Uterus (tissue), 2 donors: ENCODE data around the gene SV2C.

Experiments used
- POLR2A ChIP-seq, 2 donors: fragments of 450-650 bp; IDR thresholded peaks; one replicate each; pipeline ENCODE4 v1.6.1; 2016; ENCODE audit warnings: antibody characterized with exemption in 2 of 2, mild to moderate bottlenecking in 1 of 2, moderate library complexity in 1 of 2
- TF ChIP-seq, protein P1 (sequence below), 4 experiments: fragments of 200-600 bp in 2 of 4; fragments of 450-650 bp in 2 of 4; sonication (generic) in 2 of 4; IDR thresholded peaks; one replicate each; pipeline ENCODE4 v1.5.1; 2016 to 2019; ENCODE audit warnings: antibody characterized with exemption in 4 of 4, mild to moderate bottlenecking in 2 of 4, moderate library complexity in 1 of 4

DNA sequence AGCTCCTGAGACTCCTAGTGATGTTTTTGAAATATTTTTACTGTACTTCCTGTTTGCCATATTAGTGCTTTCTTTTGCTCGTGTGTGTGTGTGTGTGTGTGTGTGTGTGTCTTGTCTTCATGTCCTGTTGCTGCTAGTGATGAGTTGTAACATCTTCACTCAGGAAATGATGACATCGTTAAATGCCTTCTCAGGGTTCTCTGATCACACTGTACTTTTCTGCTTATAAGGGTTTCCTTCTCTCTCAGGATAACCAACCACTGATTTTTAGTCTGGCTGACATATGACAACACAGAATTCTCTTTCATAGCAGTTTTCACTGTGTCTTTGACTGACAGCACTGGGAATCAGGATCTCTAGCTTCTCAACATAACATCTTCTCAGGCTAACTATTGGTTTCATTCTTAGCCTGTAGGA lies 16.1 kb downstream of the SV2C start:
- no peak for TF ChIP-seq POLR2A (IDR thresholded peaks at IDR 0.05)
- TF ChIP-seq, protein P1, sequence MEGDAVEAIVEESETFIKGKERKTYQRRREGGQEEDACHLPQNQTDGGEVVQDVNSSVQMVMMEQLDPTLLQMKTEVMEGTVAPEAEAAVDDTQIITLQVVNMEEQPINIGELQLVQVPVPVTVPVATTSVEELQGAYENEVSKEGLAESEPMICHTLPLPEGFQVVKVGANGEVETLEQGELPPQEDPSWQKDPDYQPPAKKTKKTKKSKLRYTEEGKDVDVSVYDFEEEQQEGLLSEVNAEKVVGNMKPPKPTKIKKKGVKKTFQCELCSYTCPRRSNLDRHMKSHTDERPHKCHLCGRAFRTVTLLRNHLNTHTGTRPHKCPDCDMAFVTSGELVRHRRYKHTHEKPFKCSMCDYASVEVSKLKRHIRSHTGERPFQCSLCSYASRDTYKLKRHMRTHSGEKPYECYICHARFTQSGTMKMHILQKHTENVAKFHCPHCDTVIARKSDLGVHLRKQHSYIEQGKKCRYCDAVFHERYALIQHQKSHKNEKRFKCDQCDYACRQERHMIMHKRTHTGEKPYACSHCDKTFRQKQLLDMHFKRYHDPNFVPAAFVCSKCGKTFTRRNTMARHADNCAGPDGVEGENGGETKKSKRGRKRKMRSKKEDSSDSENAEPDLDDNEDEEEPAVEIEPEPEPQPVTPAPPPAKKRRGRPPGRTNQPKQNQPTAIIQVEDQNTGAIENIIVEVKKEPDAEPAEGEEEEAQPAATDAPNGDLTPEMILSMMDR (IDR thresholded peaks at IDR 0.05) = no peak
